ENCODE measurements around the gene TRAPPC2B.
"Not testable (repeated sequence)": the region's sequence is repeated elsewhere in the genome, so short reads cannot be mapped to it uniquely, and the experiment has no call there.

Gene TRAPPC2B

DNA sequence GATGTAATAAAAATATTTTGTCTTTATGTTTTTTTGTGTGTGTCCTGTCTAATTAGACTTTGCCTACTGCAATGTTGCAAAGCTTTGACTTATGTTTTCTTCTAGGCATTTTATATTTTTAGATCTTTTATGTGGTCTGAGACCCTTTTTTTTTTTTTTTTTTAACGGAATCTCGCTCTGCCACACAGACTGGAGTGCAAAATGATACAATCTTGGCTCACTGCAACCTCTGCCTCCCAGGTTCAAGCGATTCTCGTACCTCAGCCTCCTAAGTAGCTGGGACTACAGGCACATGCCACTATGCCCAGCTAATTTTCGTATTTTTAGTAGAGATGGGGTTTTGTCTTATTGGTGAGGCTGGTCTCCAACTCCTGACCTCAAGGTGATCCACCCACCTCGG, 20.8 kb upstream of the TRAPPC2B start:
- Histone ChIP-seq H3K27me3 (ENCODE audit: control insufficient read depth, insufficient read depth, low read length) (peaks cover 14% of the 10 kb centered on the region), H3K36me3 (ENCODE audit: control insufficient read depth, low read depth, low read length) (no peaks in the 10 kb centered on the region), H3K4me1 (ENCODE audit: control insufficient read depth, low read depth, low read length) (no peaks in the 10 kb centered on the region), H3K9me3 (ENCODE audit: control insufficient read depth, low read depth, low read length) (no peaks in the 10 kb centered on the region), H3K9ac (ENCODE audit: low read length) (no peak overlapping the region), H3K4me3 (ENCODE audit: low read length) (no peak overlapping the region), H3K27ac (ENCODE audit: low read length) (no peak overlapping the region)

DNA sequence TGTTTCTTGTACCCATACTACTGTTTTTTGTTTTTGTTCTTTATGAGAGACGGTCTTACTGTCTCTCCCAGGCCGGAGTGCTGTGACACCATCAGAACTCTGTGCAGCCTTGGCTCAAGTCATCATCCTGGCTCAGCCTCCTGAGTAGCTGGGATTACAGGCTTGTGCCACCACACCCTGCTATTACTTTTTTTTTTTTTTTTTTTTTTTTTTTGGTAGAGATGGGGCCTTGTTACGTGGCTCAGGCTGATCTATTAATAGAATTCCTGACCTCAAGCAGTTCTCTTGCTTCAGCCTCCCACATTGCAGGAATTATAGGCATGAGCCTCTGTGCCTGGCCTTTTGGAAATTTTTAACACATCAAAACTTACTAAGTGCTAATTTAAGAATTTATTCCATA, 15.2 kb upstream of the TRAPPC2B start:
- Histone ChIP-seq H3K9me3 (ENCODE audit: control insufficient read depth, low read depth, low read length) (no peaks in the 10 kb centered on the region), H3K27ac (ENCODE audit: low read length) (no peak overlapping the region), H3K4me3 (ENCODE audit: low read length) (no peak overlapping the region), H3K36me3 (ENCODE audit: control insufficient read depth, low read depth, low read length) (no peaks in the 10 kb centered on the region), H3K4me1 (ENCODE audit: control insufficient read depth, low read depth, low read length) (peaks cover 11% of the 10 kb centered on the region), H3K9ac (ENCODE audit: low read length) (no peak overlapping the region), H3K27me3 (ENCODE audit: control insufficient read depth, insufficient read depth, low read length) (peaks cover 14% of the 10 kb centered on the region)

DNA sequence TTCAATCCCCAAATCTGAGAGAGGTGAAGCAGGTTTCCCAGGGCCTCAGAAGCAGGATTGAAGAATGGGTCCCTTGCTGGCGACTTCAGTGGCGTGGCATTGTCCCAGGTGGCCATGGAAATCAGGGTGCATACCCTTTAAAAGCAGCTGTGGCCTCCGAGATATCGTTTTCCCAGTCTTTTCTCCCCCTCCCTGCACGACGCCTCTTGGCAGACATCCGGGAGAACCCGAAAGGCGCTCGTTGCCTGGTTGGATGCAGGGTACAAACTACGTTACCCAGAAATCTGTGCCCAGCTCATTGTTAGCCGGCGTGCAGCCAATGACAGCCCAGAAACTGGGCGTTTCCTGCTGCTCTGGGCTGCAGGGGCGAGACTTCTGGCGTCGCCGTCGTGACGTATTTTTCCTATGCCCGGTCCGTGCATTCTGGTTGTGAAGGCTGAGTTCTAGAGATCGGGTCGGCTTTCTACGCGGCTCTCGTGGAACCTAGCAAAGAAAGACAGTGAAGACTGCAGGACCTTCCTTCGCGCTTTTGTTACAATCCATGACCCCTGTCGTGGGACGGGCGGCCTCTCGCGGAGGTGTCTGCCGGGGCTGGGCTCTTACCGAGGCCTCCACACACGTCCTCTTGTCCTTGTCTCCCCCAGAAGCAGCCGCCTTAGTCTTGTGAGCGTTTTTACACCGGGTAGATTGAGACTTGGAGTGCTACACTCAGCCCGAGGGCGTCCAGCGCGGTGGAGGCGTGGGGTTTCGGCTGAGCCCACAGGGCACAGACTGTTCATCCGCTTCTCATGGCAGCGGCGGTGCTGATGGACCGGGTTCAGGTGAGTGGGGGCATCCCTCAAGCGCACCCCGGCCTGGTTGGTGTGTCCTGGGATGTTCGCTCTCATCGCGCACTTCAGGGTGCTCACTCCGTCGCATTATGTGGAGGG, 12.2 kb upstream of the TRAPPC2B start, which contains the start of gene ZNF304:
Gene ZNF304 (plus strand): TSS at position 395 of the 929 bp plus-strand sequence. CDS start 394 bp downstream, at position 789.
- H3K9me3 ChIP-seq (ENCODE audit: control insufficient read depth, low read depth, low read length), result no peaks in the 10 kb centered on the region
- peak within 1 kb of the TSS; percentile 97 for H3K4me3 ChIP-seq (ENCODE audit: low read length)
- peaks cover 11% of the 10 kb centered on the region for H3K4me1 ChIP-seq (ENCODE audit: control insufficient read depth, low read depth, low read length)
- peak within 1 kb of the TSS; percentile 78 for H3K9ac ChIP-seq (ENCODE audit: low read length)
- peaks cover 18% of the 10 kb centered on the region for H3K36me3 ChIP-seq (ENCODE audit: control insufficient read depth, low read depth, low read length)
- H3K27ac ChIP-seq (ENCODE audit: low read length), result peak within 1 kb of the TSS; percentile 4
- peaks cover 9% of the 10 kb centered on the region for H3K27me3 ChIP-seq (ENCODE audit: control insufficient read depth, insufficient read depth, low read length)

DNA sequence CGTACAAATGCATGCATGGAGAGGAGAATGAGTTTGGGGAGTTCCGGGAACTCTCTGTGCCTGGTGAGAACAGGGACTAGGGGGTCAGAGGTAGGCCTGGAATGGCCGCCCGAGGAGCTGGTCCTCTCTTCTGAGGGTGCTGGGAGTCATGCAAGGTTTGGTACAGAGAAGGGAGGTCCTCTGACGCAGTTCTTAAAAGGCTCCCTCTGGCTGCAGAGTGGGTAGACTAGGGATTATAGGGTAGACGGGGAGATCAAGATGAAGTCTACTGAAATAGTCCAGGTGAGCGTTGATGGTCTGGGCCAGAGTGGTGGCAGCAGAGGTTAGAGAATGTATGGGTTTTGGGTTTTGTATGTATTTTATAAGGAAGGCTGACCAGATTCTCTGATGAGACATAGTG, 11.5 kb upstream of the TRAPPC2B start:
- Histone ChIP-seq H3K4me3 (ENCODE audit: low read length) (peak overlapping the region; percentile 97), H3K4me1 (ENCODE audit: control insufficient read depth, low read depth, low read length) (peaks cover 11% of the 10 kb centered on the region), H3K9ac (ENCODE audit: low read length) (peak overlapping the region; percentile 78), H3K9me3 (ENCODE audit: control insufficient read depth, low read depth, low read length) (no peaks in the 10 kb centered on the region), H3K27ac (ENCODE audit: low read length) (no peak overlapping the region), H3K36me3 (ENCODE audit: control insufficient read depth, low read depth, low read length) (peaks cover 26% of the 10 kb centered on the region), H3K27me3 (ENCODE audit: control insufficient read depth, insufficient read depth, low read length) (peaks cover 6% of the 10 kb centered on the region)

DNA sequence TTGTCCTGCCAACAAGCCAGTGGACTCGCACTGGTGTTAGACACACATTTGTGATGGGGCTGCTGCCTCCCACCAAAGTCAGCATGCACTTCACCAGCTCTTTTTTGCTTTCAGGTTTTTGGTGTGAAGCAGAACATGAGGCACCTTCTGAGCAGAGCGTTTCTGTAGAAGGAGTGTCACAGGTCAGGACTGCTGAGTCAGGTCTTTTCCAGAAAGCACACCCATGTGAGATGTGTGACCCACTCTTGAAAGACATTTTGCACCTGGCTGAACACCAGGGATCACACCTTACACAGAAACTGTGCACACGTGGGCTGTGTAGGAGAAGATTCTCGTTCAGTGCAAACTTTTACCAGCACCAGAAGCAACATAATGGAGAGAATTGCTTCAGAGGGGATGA, 7.4 kb upstream of the TRAPPC2B start:
- no peak overlapping the region for H3K27ac ChIP-seq (ENCODE audit: low read length)
- H3K9ac ChIP-seq (ENCODE audit: low read length), result no peak overlapping the region
- H3K4me1 ChIP-seq (ENCODE audit: control insufficient read depth, low read depth, low read length), result peaks cover 5% of the 10 kb centered on the region
- H3K4me3 ChIP-seq (ENCODE audit: low read length), result no peak overlapping the region
- H3K27me3 ChIP-seq (ENCODE audit: control insufficient read depth, insufficient read depth, low read length), result no peaks in the 10 kb centered on the region
- peaks cover 42% of the 10 kb centered on the region for H3K36me3 ChIP-seq (ENCODE audit: control insufficient read depth, low read depth, low read length)
- H3K9me3 ChIP-seq (ENCODE audit: control insufficient read depth, low read depth, low read length), result no peaks in the 10 kb centered on the region

DNA sequence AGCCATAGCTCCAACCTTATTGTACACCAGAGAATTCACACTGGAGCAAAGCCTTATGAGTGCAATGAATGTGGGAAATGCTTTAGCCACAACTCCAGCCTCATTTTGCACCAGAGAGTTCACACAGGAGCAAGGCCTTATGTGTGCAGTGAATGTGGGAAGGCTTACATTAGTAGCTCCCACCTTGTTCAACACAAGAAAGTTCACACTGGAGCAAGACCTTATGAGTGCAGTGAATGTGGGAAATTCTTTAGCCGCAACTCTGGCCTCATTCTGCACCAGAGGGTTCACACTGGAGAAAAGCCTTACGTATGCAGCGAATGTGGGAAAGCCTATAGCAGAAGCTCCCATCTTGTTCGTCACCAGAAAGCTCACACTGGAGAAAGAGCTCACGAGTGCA, 5.9 kb upstream of the TRAPPC2B start:
- peaks cover 42% of the 10 kb centered on the region for H3K36me3 ChIP-seq (ENCODE audit: control insufficient read depth, low read depth, low read length)

DNA sequence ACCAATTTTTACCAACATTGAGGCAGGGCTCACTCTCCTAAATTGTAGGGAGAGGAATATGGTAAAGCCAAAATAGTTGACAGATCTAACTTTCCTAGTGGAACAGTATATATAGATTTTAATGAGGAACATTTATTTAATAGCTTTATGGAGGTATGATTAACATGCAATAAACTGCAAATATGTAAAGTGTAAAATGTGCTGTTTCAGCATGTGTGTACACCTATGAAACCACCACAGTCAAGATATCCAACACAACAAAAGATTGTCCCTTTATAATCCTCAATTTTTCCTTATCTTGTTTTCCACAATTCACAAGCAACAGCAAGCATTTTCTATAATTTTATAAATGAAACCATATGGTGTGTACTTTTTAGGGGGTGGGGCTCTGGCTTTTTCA, 4.1 kb upstream of the TRAPPC2B start:
- Histone ChIP-seq H3K4me1 (ENCODE audit: control insufficient read depth, low read depth, low read length) (peaks cover 9% of the 10 kb centered on the region), H3K9me3 (ENCODE audit: control insufficient read depth, low read depth, low read length) (no peaks in the 10 kb centered on the region), H3K4me3 (ENCODE audit: low read length) (no peak overlapping the region), H3K27ac (ENCODE audit: low read length) (no peak overlapping the region), H3K36me3 (ENCODE audit: control insufficient read depth, low read depth, low read length) (peaks cover 40% of the 10 kb centered on the region), H3K27me3 (ENCODE audit: control insufficient read depth, insufficient read depth, low read length) (no peaks in the 10 kb centered on the region), H3K9ac (ENCODE audit: low read length) (no peak overlapping the region)

More for the DNA sequence above, 5.9 kb upstream of the TRAPPC2B start:
- Histone ChIP-seq H3K27me3 (ENCODE audit: control insufficient read depth, insufficient read depth, low read length) (no peaks in the 10 kb centered on the region), H3K9me3 (ENCODE audit: control insufficient read depth, low read depth, low read length) (no peaks in the 10 kb centered on the region), H3K4me1 (ENCODE audit: control insufficient read depth, low read depth, low read length) (peaks cover under 1% of the 10 kb centered on the region), H3K4me3 (ENCODE audit: low read length) (no peak overlapping the region), H3K27ac (ENCODE audit: low read length) (no peak overlapping the region), H3K9ac (ENCODE audit: low read length) (no peak overlapping the region)

DNA sequence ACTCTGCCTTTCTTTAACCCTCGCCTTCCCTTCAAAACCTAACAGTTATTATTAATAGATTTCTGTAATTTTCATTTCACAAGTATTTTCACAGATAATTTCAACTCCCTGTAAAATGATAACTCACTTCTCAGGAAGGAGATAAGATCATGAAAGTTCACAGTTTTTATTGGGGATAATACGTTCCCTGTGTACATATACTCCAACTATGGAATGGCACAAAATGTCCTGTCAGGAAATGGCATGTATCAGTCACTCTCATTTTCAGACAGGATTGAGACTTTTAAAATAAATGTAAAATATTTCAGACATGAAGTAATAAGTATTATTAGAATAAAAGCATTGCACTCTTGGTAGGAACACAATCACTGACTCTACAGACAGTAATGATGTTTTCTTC, 932 bp upstream of the TRAPPC2B start:
- Histone ChIP-seq H3K9me3 (ENCODE audit: control insufficient read depth, low read depth, low read length) (no peaks in the 10 kb centered on the region), H3K4me1 (ENCODE audit: control insufficient read depth, low read depth, low read length) (peaks cover 9% of the 10 kb centered on the region), H3K27me3 (ENCODE audit: control insufficient read depth, insufficient read depth, low read length) (no peaks in the 10 kb centered on the region), H3K9ac (ENCODE audit: low read length) (peak overlapping the region; percentile 83), H3K27ac (ENCODE audit: low read length) (peak overlapping the region; percentile 93), H3K36me3 (ENCODE audit: control insufficient read depth, low read depth, low read length) (peaks cover 10% of the 10 kb centered on the region), H3K4me3 (ENCODE audit: low read length) (peak overlapping the region; percentile 96)

DNA sequence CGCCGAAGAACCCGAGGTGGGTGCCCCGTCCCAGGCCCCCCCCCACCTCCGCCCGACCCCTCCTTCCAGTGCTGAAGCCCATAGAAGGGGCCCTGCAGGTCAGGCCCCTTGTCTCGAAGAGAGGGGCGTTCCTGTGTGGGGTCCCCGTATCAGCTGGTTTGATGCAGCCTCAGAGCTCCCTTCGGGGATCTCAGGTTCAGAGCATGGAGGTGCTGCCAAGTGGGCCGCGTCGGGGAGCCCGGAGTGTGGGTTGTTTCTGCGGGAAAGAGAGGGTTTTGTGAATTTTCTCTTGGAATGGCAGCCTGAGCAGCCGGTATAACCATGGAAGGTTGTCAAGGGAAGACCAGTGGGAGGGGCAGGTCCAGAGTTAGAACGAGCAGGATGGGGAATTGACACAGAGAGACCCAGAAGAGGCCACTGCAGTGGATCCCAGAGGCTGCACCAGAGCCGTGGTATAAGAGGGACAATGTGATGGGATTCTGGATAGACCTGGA, 384 bp downstream of the TRAPPC2B start:
- Histone ChIP-seq H3K27me3 (ENCODE audit: control insufficient read depth, insufficient read depth, low read length) (no peaks in the 10 kb centered on the region), H3K4me1 (ENCODE audit: control insufficient read depth, low read depth, low read length) (peaks cover 9% of the 10 kb centered on the region), H3K36me3 (ENCODE audit: control insufficient read depth, low read depth, low read length) (no peaks in the 10 kb centered on the region), H3K4me3 (ENCODE audit: low read length) (peak overlapping the region; percentile 96), H3K27ac (ENCODE audit: low read length) (no peak overlapping the region), H3K9ac (ENCODE audit: low read length) (peak overlapping the region; percentile 37), H3K9me3 (ENCODE audit: control insufficient read depth, low read depth, low read length) (no peaks in the 10 kb centered on the region)

DNA sequence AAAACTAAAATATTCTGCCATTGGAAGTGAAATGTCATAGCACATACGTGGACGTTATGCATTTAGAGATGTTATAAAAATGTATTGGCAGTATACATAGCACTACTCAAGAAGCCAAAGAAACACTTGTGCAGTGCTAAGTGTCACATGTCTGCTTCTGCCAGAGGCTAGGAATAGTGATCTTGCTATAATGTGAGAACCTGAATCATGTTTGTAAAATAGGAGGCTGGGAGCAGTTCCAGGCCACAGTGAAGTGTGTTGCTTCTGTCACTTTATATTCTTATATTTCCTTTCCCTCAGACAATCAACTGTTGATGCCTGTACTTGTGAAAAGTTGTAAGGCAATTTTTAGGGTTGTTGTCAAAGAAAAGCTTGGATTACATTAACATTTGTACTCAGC, 3.4 kb downstream of the TRAPPC2B start:
- Histone ChIP-seq H3K27ac (ENCODE audit: low read length) (no peak overlapping the region), H3K9me3 (ENCODE audit: control insufficient read depth, low read depth, low read length) (no peaks in the 10 kb centered on the region), H3K4me3 (ENCODE audit: low read length) (no peak overlapping the region), H3K27me3 (ENCODE audit: control insufficient read depth, insufficient read depth, low read length) (no peaks in the 10 kb centered on the region), H3K36me3 (ENCODE audit: control insufficient read depth, low read depth, low read length) (no peaks in the 10 kb centered on the region), H3K9ac (ENCODE audit: low read length) (no peak overlapping the region), H3K4me1 (ENCODE audit: control insufficient read depth, low read depth, low read length) (peaks cover 9% of the 10 kb centered on the region)

DNA sequence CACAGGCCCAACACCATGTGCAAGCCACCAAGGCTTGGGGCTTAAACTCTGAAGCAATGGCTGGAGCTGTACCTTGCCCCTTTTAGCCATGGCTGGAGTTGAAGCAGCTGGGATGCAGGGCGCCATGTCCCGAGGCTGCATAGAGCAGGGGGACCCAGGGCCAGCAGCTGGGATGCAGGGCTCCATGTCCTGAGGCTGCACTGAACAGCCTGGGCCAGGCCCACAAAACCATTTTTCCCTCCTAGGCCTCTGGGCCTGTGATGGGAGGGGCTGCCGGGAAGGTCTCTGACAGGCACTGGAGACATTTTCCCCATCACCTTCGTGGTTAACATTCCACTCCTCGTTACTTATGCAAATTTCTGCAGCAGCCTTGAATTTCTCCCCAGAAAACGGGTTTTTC, 10.8 kb downstream of the TRAPPC2B start:
- Histone ChIP-seq H3K9me3 (ENCODE audit: control insufficient read depth, low read depth, low read length) (peaks cover 16% of the 10 kb centered on the region), H3K27ac (ENCODE audit: low read length) (no peak overlapping the region), H3K4me3 (ENCODE audit: low read length) (no peak overlapping the region), H3K9ac (ENCODE audit: low read length) (no peak overlapping the region), H3K27me3 (ENCODE audit: control insufficient read depth, insufficient read depth, low read length) (no peaks in the 10 kb centered on the region), H3K36me3 (ENCODE audit: control insufficient read depth, low read depth, low read length) (peaks cover 11% of the 10 kb centered on the region), H3K4me1 (ENCODE audit: control insufficient read depth, low read depth, low read length) (no peaks in the 10 kb centered on the region)

DNA sequence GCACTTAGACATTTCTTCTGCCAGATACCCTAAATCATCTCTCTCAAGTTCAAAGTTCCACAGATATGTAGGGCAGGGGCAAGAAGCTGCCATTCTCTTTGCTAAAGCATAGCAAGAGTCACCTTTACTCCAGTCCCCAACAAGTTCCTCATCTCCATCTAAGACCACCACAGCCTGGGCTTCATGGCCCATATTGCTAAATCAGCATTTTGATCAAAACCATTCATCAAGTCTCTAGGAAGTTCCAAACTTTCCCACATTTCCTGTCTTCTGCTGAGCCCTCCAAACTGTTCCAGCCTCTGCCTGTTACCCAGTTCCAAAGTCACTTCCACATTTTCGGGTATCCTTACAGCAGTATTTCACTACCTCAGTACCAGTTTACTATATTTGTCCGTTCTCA, 11.3 kb downstream of the TRAPPC2B start:
- H3K27ac ChIP-seq (ENCODE audit: low read length), result not testable (repeated sequence)

More for the DNA sequence above, 11.3 kb downstream of the TRAPPC2B start:
- Histone ChIP-seq H3K36me3 (ENCODE audit: control insufficient read depth, low read depth, low read length) (peaks cover 11% of the 10 kb centered on the region), H3K9me3 (ENCODE audit: control insufficient read depth, low read depth, low read length) (peaks cover 16% of the 10 kb centered on the region)
- H3K27me3 ChIP-seq (ENCODE audit: control insufficient read depth, insufficient read depth, low read length); H3K4me3 ChIP-seq (ENCODE audit: low read length); H3K9ac ChIP-seq (ENCODE audit: low read length); H3K4me1 ChIP-seq (ENCODE audit: control insufficient read depth, low read depth, low read length): not testable (repeated sequence)

Measured in iPS-18a (cell line).